ENCODE results near the gene SIGLEC15. TPM values are rescaled to one million over a fixed set of nuclear protein-coding genes. Genes with fewer than 3 reads are reported as not detected.

Gene SIGLEC15
- total and polyA plus RNA-seq, 2 experiments from 2014 or later = 0.30 to 1.5 TPM

GRCh38 chr18:45877403-45877802 lies 51.9 kb downstream of the SIGLEC15 start:
- Histone ChIP-seq H3K27ac (no peak overlapping the region), H3K4me2 (no peak overlapping the region), H3K79me2 (no peaks in the 10 kb centered on the region), H3K4me1 (ENCODE audit: insufficient read depth) (no peaks in the 10 kb centered on the region), H3K9me2 (replicated peaks; ENCODE audit: insufficient read depth) (no peaks in the 10 kb centered on the region), H3K36me3 (replicated peaks; ENCODE audit: insufficient read depth, low read depth) (no peaks in the 10 kb centered on the region), H3K9me3 (ENCODE audit: low read depth) (no peaks in the 10 kb centered on the region), H4K20me1 (ENCODE audit: insufficient read depth, poor library complexity, severe bottlenecking) (no peaks in the 10 kb centered on the region), H2AFZ (no peak overlapping the region), H3K27me3 (no peaks in the 10 kb centered on the region), H3K4me3 (no peak overlapping the region)
- TF ChIP-seq EZH2phosphoT487 (IDR thresholded peaks at IDR 0.05; ENCODE audit: low read depth, severe bottlenecking, unreplicated experiment) = no peak
- no peak for TF ChIP-seq CTCF (IDR thresholded peaks at IDR 0.05; ENCODE audit: poor library complexity)
- no peak for DNase-seq (ENCODE audit: low spot score)
- 66% methylated on average over 3 of the region's 3 CpGs for whole genome bisulfite sequencing (ENCODE audit: low lambda C conversion rate, missing lambda C conversion rate)

GRCh38 chr18:45879681-45880655 lies 54.5 kb downstream of the SIGLEC15 start:
- H3K36me3 ChIP-seq (replicated peaks; ENCODE audit: insufficient read depth, low read depth) = no peaks in the 10 kb centered on the region

GRCh38 chr18:45880876-45881558 lies 55.5 kb downstream of the SIGLEC15 start:
- TF ChIP-seq EZH2 (IDR thresholded peaks at IDR 0.05; ENCODE audit: borderline replicate concordance) (no peak), EZH2phosphoT487 (IDR thresholded peaks at IDR 0.05; ENCODE audit: low read depth, severe bottlenecking, unreplicated experiment) (no peak), CTCF (IDR thresholded peaks at IDR 0.05; ENCODE audit: poor library complexity) (no peak)
- Histone ChIP-seq H3K9me3 (ENCODE audit: low read depth) (no peaks in the 10 kb centered on the region), H3K27ac (no peak overlapping the region), H3K9me2 (replicated peaks; ENCODE audit: insufficient read depth) (no peaks in the 10 kb centered on the region), H4K20me1 (ENCODE audit: insufficient read depth, poor library complexity, severe bottlenecking) (no peaks in the 10 kb centered on the region), H2AFZ (no peak overlapping the region), H3K4me2 (no peak overlapping the region), H3K27me3 (no peaks in the 10 kb centered on the region), H3K79me2 (no peaks in the 10 kb centered on the region), H3K4me3 (no peak overlapping the region), H3K4me1 (ENCODE audit: insufficient read depth) (no peaks in the 10 kb centered on the region), H3K36me3 (replicated peaks; ENCODE audit: insufficient read depth, low read depth) (no peaks in the 10 kb centered on the region)
- no peak for DNase-seq (ENCODE audit: low spot score)
- 92% methylated on average over 3 of the region's 3 CpGs for WGBS (ENCODE audit: low lambda C conversion rate, missing lambda C conversion rate)

More at GRCh38 chr18:45879681-45880655, 54.5 kb downstream of the SIGLEC15 start:
- Histone ChIP-seq H3K9me2 (replicated peaks; ENCODE audit: insufficient read depth) (no peaks in the 10 kb centered on the region), H4K20me1 (ENCODE audit: insufficient read depth, poor library complexity, severe bottlenecking) (no peaks in the 10 kb centered on the region), H3K4me3 (no peak overlapping the region), H3K27ac (no peak overlapping the region), H3K4me1 (ENCODE audit: insufficient read depth) (no peaks in the 10 kb centered on the region), H3K79me2 (no peaks in the 10 kb centered on the region), H2AFZ (no peak overlapping the region), H3K27me3 (no peaks in the 10 kb centered on the region), H3K9me3 (ENCODE audit: low read depth) (no peaks in the 10 kb centered on the region), H3K4me2 (no peak overlapping the region)
- WGBS (ENCODE audit: low lambda C conversion rate, missing lambda C conversion rate) = 41% methylated on average over 17 of the region's 17 CpGs
- peak; percentile 85 for DNase-seq (ENCODE audit: low spot score)
- TF ChIP-seq EZH2phosphoT487 (IDR thresholded peaks at IDR 0.05; ENCODE audit: low read depth, severe bottlenecking, unreplicated experiment) (no peak), CTCF (IDR thresholded peaks at IDR 0.05; ENCODE audit: poor library complexity) (peak; percentile 98)

Measured in hepatocyte (in vitro differentiated cells).